Medulla oblongata (tissue), 1 donor: ENCODE measurements around the gene DRC7.

ENCODE experiments used
- DNase-seq: peaks from one replicate; pipeline ENCODE4 v3.0.0-alpha.2; 2015; ENCODE audit errors: extremely low spot score

DRC7 gene

GRCh38 chr16:57749856-57750452 is 55.3 kb downstream of the DRC7 start:
- DNase-seq, result no peak

GRCh38 chr16:57750796-57751538 is 56.4 kb downstream of the DRC7 start:
- DNase-seq, result no peak

DNA sequence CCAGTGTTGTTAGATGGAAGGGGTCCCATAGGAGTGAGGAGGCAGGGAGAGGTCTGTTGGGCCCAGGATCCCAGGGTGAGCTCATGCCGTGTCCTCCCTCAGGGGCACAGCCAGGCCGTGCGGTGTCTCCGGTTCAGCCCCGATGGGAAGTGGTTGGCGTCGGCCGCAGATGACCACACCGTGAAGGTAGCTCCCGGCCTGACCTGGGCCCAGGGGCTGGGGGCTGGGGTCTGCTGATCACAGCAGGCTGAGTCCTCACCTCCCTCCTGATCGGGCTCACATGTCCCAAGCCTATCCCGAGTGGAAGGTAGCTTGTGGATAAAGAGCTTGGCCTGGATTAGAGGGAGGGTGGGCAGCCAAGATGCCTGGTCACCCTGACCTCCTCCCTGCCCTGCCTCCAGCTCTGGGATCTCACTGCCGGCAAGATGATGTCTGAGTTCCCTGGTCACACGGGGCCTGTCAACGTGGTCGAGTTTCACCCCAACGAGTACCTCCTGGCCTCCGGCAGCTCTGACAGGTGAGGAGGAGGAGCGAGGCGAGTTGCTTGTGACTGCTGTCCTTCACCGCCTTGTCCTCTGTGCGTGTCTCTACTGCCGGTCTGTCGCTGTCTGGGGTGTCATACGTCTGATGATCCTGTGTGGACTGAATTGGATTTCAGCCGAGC is 57.1 kb downstream of the DRC7 start:
- DNase-seq, result no peak

DNA sequence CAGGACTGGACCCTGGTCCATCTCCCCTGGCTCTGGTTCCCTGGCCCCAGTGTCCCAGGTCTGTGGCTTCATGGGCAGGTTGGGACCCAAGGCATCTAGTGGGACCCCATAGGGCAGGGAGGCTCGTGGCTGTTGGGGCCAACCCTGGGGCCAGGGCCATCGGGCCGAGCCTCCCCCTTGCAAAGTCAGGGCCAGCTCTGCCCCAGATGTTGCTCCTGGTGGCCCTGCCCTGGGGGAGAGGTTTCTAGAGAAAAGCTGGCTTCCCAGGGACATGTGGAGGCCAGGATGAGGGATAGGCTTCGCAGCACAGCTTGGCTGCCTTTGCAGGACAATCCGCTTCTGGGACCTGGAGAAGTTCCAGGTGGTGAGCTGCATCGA is 57.6 kb downstream of the DRC7 start:
- DNase-seq, result no peak

- DNase-seq, result no peak
Observed at GRCh38 chr16:57752581-57753447, 58.2 kb downstream of the DRC7 start.

DNA sequence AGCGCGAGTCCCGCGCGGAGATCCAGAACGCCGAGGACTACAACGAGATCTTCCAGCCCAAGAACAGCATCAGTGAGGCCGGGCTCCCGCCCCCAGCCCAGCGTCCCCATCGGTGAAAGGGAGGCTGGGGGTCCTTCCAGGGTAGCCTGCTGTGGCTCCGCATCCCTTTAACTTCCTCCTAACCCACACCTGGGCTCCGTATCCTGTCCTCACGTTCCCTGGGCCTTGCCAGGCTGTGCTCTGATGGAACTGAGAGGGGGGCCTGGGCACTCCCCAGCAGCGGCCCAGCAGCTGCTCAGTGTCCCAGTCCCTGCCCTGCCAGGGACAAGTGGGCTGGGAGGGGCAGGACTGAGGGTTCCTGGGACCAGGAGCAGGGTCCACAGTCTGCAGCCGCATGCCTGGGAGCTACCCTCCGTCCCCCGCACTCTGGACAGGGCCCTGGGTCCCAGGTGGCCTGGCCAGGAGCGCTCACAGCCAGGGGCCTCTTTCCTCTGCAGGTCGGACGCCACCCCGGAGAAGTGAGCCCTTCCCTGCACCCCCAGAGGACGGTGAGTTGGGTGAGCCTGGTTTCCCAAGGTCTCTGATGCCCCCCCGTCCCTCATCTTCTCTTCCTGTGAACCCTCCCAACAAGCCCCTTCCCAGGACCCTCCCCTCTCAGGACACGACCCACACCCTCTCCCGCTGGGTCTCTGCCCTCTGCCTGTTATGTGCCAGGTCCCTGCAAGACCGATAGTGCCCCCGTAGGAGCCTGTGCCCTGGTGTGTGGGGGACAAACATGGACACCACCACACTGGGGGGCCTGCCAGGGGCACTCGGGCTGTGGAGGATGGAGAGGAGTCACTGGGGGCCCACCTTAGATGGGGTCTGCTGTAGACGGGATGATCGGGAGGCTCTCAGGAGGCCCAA is 59.1 kb downstream of the DRC7 start:
- no peak for DNase-seq

DNA sequence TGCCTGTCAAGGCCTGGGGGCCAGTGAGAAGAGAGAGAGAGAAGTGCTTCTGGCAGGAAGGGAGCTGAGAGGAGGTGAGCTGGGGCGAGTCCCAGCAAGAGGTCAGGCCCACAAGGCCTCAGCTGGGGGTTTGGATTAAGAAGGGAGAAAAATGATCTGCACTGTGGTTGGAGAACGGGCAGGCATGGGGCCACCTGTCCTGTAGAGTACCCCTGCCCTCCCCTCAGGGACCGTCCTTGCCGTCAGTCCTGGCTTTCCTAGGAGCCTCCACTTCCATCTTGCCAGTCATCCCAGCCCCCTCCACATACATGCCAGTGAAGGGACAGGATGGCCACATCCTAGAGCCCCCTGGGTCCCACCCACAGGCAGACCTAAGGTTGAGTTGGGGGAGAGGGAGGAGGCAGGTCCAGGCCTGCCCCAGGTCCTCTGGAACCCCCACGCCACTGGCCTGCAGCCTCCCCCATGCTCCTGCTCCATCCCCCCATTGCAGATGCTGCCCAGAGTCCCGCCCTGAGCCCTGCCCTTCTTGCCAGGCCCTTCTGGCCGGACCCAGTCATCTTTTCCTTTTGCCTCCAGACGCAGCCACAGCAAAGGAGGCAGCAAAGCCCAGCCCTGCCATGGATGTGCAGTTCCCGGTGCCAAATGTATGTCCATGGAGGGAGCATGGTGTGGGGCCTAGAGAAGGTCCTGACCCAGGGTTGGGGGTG is 59.9 kb downstream of the DRC7 start:
- DNase-seq, result no peak

GRCh38 chr16:57755061-57755684 is 60.6 kb downstream of the DRC7 start:
- DNase-seq, result no peak

GRCh38 chr16:57755726-57756423 is 61.3 kb downstream of the DRC7 start:
- DNase-seq, result no peak

GRCh38 chr16:57756424-57757325 is 62.1 kb downstream of the DRC7 start:
- DNase-seq, result no peak

DNA sequence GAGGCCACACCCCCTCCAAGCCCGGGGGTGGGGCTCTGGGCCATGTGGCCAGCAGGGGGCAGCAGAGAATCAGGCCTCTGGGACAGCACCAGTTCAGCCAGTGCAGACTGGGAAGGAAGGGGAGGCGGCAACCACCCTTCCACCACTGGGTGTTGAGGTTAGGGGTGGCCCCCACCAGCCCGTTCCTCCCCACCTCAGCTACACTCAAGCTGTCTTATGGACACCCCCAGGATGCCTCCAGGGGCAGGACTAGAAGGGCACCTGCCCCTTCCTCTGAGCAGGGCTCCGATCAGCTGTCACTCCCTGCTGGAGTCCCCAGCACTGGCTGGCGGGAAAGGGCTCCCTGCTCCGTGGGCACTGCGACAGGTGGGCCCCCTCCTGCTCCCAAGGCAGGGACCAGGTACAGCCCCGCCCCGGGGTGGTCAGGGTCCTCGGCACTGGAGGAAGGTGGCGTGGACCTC is 62.8 kb downstream of the DRC7 start:
- peak; percentile 89 for DNase-seq

DNA sequence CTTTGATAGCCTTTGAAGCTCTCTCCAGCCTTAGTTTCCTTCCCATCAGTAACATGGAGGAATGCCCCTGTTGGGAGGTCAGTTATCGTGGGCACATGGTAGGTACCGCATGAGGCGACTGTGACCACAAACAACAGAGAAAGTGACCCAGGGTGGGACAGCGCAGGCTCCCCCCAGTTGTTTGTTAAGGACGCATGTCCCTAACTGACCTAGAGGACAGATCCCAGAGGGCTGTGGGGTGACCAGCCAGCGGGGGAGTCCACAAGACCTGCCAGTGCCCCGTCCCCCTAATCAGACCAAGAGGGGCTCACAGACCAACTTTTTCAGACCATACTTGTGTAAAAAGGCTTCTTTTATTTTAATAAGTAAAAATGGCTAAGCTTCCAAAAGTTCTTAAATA is 63.3 kb downstream of the DRC7 start:
- DNase-seq, result no peak

DNA sequence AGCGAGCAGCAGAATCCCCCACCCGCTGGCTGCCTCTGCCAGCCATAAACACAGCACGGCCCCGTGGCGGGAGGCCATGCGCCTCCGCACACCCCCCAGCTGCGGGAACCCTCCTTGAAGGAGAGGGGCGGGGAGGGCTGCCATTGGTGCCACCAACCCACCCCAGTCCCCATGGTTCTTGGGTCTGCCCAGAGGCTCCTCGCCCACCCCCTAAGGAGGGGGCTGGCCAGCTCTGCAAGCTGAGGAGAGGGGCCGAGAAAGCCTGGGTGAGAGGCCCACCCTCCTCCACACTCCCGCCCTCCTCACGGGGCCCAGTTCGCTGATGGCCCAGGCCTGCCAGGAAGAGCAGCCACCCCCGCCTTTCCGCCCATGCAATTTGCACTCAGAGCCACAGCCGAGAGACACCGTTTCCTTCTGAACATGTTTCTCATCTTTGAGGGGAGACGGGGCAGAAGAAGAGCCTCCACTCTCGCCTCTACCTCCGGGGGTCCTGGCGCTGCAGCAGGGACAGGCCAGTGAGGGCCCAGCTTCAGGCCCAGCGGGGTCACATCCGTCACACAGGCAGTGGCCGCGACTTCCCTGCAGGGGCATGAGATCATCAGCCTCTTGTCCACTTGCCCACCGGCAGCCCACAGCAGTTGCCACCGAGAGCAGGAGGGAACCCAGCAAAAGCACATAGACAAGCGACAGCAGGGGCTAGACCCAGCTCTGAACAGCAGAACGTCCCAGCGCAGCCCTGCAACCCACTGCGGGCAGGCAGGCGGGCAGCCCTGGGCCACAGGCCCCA is 63.9 kb downstream of the DRC7 start:
- no peak for DNase-seq

GRCh38 chr16:57759131-57759530 is 64.5 kb downstream of the DRC7 start:
- DNase-seq, result no peak

DNA sequence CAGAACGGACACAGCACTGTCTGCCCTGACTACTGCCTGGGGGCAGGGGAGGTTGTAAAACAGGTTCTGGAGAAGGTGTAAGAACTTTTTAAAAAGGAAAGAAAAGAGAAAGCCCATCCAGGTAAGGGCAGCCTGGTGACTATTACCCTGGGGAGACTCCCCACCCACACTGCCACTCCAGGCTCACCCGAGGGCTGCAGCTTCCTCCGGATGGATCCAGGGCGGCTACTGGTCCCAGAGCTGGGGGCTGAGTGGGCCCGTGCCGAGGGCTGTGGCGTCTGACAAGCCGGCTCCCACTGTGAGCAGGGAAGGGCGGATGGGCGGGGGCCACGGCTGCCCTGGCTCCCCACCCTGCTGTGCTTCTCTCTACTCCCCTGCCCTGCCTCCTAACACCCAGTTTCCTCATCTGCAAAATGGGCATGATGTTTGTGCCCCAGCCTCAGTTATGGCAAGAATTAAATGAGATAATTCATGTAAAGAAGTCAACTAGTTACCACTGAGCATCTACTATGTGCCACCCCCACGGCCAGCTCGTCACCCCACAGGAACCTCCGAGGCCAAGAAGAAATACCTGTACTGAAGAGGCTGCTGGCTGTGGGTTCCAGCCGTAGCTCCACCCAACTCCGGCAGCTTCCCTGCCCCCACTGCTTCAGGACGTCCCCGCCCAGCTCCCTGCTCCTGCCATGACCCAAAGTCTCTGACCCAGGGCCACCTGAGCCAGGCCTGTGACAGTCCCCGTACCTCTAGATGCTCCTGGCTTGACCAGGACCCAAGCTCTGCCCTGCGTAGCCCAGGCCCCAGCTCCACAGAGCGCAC is 65.1 kb downstream of the DRC7 start:
- no peak for DNase-seq

DNA sequence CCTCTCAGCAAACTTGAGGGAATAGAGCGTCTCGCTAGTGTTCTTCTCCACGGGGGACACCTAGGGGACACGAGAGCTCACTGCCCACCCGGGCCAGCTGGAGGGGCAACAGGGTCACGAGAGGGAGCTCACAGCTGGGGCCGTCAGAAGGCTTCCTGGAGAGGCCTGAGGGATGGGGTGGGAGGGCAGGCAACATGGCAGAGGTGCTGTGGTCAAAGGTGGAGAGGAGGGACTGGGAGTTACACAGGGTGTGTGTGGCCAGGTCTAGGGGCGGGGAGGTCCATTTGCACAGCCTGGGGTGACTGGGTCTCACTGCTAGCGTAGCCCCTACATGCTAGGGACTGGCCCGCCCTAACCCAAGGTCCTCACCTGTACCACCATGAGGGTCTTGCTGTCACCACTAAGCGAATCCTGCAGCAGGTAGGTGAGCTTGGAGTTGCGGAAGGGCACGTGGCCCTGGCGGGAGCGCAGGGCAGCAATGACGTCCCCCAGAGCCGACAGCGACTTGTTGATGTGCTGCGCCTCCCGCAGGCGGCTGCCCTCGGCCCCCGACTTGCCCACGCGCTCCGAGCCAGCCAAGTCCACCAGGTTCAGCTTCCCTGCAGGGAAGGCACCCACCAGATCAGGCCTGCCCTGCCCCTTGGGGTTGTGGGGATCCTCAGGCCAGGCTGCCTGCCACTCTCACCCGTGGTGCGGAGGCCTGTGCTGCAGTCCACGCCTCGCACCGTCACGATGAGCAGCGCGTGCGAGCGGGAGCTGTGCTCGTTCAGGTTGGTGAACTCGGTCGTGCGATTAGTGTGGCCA is 66.0 kb downstream of the DRC7 start:
- DNase-seq, result no peak
